HTR-8/SVneo (cell line): Measurements from ENCODE around the gene OTP.
"Not testable (repeated sequence)": the region's sequence is repeated elsewhere in the genome, so short reads cannot be mapped to it uniquely, and the experiment has no call there.

Source experiments
- DNase-seq: peaks from one replicate; pipeline ENCODE4 v3.0.0; 2011; ENCODE audit warnings: low spot score, mixed read lengths; ENCODE audit not compliant: insufficient read length
- FAIRE-seq: peaks from 2 replicates; lab custom pipeline; 2011; peaks lifted over from hg19 to GRCh38; lab: Jason Lieb, UNC

Gene OTP

DNA sequence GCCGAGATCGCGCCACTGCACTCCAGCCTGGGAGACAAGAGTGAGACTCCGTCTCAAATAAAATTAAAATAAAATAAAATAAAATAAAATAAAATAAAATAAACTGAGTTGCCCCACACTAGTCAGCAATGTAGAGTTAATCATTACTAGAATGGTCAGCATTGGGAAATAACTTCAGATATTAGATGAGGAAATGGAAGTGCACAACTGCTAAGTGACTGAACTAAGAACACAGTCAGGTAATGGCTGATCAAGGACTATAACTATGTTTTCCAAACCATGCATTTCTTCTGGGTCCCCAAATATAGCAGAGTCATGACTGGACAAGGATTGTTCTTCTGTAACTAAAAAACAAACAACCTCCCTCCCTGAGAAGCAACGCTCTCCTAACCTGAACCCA, 17.1 kb downstream of the OTP start:
- DNase-seq (no peak), FAIRE-seq (no peak)

GRCh38 chr5:77620405-77620804, 18.1 kb downstream of the OTP start:
- DNase-seq = no peak
- no peak for FAIRE-seq

DNA sequence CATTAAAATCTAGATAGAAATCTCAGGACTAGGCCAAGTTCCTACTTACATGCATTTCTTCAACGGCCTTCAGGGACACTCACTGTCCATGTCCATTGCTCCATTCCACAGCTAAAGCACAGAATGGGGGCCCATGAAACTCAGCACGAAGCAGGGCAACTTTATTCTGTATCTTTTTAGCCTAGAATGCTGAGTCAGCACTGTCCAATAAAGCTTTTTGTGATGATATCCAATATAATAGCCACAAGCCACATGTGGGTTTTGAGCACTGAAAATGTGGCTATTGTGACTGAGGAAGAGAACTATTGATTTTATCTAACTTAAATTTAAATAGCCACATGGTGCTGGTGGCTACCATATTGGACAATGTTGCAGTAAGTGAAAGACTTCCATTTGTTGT, 21.6 kb downstream of the OTP start:
- no peak for FAIRE-seq
- no peak for DNase-seq

- not testable (repeated sequence) for FAIRE-seq, DNase-seq
Measured at GRCh38 chr5:77608927-77609326, 29.6 kb downstream of the OTP start.

GRCh38 chr5:77607324-77607723, 31.2 kb downstream of the OTP start:
- no peak for DNase-seq
- FAIRE-seq = no peak

- DNase-seq (no peak), FAIRE-seq (no peak)
Measured at GRCh38 chr5:77606279-77606678, 32.2 kb downstream of the OTP start.

GRCh38 chr5:77599679-77600078, 38.8 kb downstream of the OTP start:
- DNase-seq (no peak), FAIRE-seq (no peak)

GRCh38 chr5:77590347-77590746, 48.2 kb downstream of the OTP start:
- DNase-seq = no peak

GRCh38 chr5:77588175-77588574, 50.3 kb downstream of the OTP start:
- DNase-seq = no peak
- FAIRE-seq = no peak

More at GRCh38 chr5:77590347-77590746, 48.2 kb downstream of the OTP start:
- FAIRE-seq = no peak

DNA sequence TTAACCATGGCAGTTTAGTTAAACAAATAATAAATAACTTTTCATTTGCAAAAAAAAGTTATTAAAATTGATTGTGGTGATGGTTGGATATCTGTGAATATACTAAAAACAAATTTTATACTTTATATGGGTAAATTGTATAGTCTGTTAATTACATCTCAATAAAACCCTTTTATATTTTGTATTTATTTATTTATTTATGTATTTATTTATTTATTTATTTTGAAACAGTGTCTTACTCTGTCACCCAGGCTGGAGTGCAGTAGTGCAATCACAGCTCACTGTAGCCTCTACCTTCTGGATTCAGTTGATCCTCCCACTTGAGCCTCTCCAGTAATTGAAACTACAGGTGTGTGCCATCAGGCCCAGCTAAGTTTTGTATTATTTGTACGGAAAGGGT, 52.4 kb downstream of the OTP start:
- no peak for FAIRE-seq

GRCh38 chr5:77582143-77582542, 56.4 kb downstream of the OTP start:
- FAIRE-seq = not testable (repeated sequence)

More for the DNA sequence above, 52.4 kb downstream of the OTP start:
- no peak for DNase-seq

More at GRCh38 chr5:77582143-77582542, 56.4 kb downstream of the OTP start:
- DNase-seq = not testable (repeated sequence)
